NCI-H1105 (cell line): ENCODE results near the gene SRF.
A peak's percentile ranks its signal among the peaks of the same experiment; 100 is the strongest.

Experiments
- DNase-seq: peaks from one replicate; lab custom pipeline; 2025; lab: John Stamatoyannopoulos, UW

The SRF gene

GRCh38 chr6:43147691-43148477 is 23.2 kb upstream of the SRF start:
- no peak for DNase-seq

- DNase-seq, result no peak
Observed at GRCh38 chr6:43149265-43149664, 21.8 kb upstream of the SRF start.

GRCh38 chr6:43150051-43150751 is 20.9 kb upstream of the SRF start:
- DNase-seq, result no peak

GRCh38 chr6:43159599-43159998 is 11.5 kb upstream of the SRF start:
- no peak for DNase-seq

GRCh38 chr6:43163899-43164298 is 7.2 kb upstream of the SRF start:
- no peak for DNase-seq

- DNase-seq, result peak; percentile 58
Observed at GRCh38 chr6:43170417-43170930, 595 bp upstream of the SRF start.

- peak; percentile 6 for DNase-seq
Observed at GRCh38 chr6:43171707-43172103, 636 bp downstream of the SRF start.

- DNase-seq, result peak; percentile 12
Observed at GRCh38 chr6:43172104-43173007, 1.3 kb downstream of the SRF start.

- no peak for DNase-seq
Observed at GRCh38 chr6:43173591-43174262, 2.7 kb downstream of the SRF start.

- DNase-seq, result peak; percentile 99
Observed at GRCh38 chr6:43174263-43175112, 3.4 kb downstream of the SRF start.

GRCh38 chr6:43175676-43176422 is 4.8 kb downstream of the SRF start:
- DNase-seq, result no peak

GRCh38 chr6:43176423-43176786 is 5.3 kb downstream of the SRF start:
- DNase-seq, result no peak

GRCh38 chr6:43178150-43178549 is 7.1 kb downstream of the SRF start:
- no peak for DNase-seq

- DNase-seq, result no peak
Observed at GRCh38 chr6:43178951-43179830, 8.1 kb downstream of the SRF start.

GRCh38 chr6:43180058-43180457 is 9.0 kb downstream of the SRF start:
- DNase-seq, result no peak

GRCh38 chr6:43180985-43181384 is 9.9 kb downstream of the SRF start:
- DNase-seq, result no peak

GRCh38 chr6:43181621-43181941 is 10.5 kb downstream of the SRF start:
- DNase-seq, result no peak

GRCh38 chr6:43181942-43182860 is 11.1 kb downstream of the SRF start, which contains the start of gene CUL9:
Gene CUL9 (plus strand): TSS chr6:43182196. CDS start chr6:43184311, 2,115 bp downstream.
- peak; percentile 88 for DNase-seq
